Adrenal gland (tissue), 19 donors: ENCODE measurements around the gene CCDC198. TPM values are rescaled to one million over a fixed set of nuclear protein-coding genes. Genes with fewer than 3 reads are reported as not detected.
A peak's percentile ranks its signal among the peaks of the same experiment; 100 is the strongest.

Experiments
- DNase-seq, 7 donors: peaks; one replicate each; pipeline ENCODE4 v3.0.0-alpha.2; 2019 to 2020
- H3K27ac ChIP-seq, 5 donors: fragments of 200-600 bp; sonication (generic) in 4 of 5; 1 replicate in 3 of 5; 2 replicates in 2 of 5; pipeline versions ENCODE4 v1.5.1 to v1.8.0; 2016 to 2020; ENCODE audit warnings: mild to moderate bottlenecking in 1 of 5
- H3K27me3 ChIP-seq: fragments of 200-600 bp; 2 replicates; pipeline ENCODE4 v1.8.0; 2021
- H3K36me3 ChIP-seq, 2 donors: fragments of 200-600 bp; replicated peaks in 1 of 2; 1 replicate in 1 of 2; 2 replicates in 1 of 2; pipeline versions ENCODE4 v1.5.1 to v1.8.0; 2018 to 2022
- H3K4me1 ChIP-seq, 2 donors: fragments of 200-600 bp; replicated peaks in 1 of 2; 1 replicate in 1 of 2; 2 replicates in 1 of 2; pipeline versions ENCODE4 v1.5.1 to v1.8.0; 2018 to 2021
- H3K4me3 ChIP-seq, 4 donors: fragments of 200-600 bp; sonication (generic) in 3 of 4; one replicate each; pipeline ENCODE4 v1.5.1; 2016 to 2018
- H3K9me3 ChIP-seq, 3 donors: fragments of 200-600 bp; sonication (generic) in 1 of 3; replicated peaks in 1 of 3; 1 replicate in 2 of 3; 2 replicates in 1 of 3; pipeline versions ENCODE4 v1.5.1 to v1.8.0; 2016 to 2021
- POLR2A ChIP-seq, 2 donors: fragments of 450-650 bp; IDR thresholded peaks; one replicate each; pipeline ENCODE4 v1.6.1; 2017; ENCODE audit warnings: antibody characterized with exemption in 2 of 2, mild to moderate bottlenecking in 2 of 2, moderate library complexity in 1 of 2
- WGBS, 4 donors: extraction: QIAGEN DNeasy Blood & Tissue Kit in 2 of 4; methylation state at CpG; one replicate each; pipeline versions ENCODE4 v1.1.5 to v1.1.7; 2013 to 2017; 5-methylcytosine and 5-hydroxymethylcytosine counted together
- intact Hi-C, 2 donors: fragments of 100-400 bp; cut with DNase I; formaldehyde crosslinking; loops; one replicate each; pipeline versions ENCODE4 v1.14.1 to v1.15.0; 2022 to 2023
- long read RNA-seq, 10 donors: library from polyadenylated mRNA in 3 of 10; unstranded in 2 of 10; stranded (forward) in 1 of 10; transcript quantifications; one replicate each; pipeline ENCODE4 v2.0.0 and lab custom pipeline, GENCODE V29; 2021 to 2026
- polyA plus RNA-seq, 3 donors: library from polyadenylated mRNA; stranded (reverse); fragments of 200-250 nt in 2 of 3; fragments of 350-450 nt in 1 of 3; fragmentation: Illumina TruSeq in 1 of 3; extraction: RNeasy Lipid Tissue Mini Kit (QIAGEN cat#74804) in 1 of 3; gene quantifications; one replicate each; pipeline ENCODE4 v1.2.3, GENCODE V29; 2013 to 2014
- total RNA-seq, 9 donors: library from RNA; depleted of rRNA in 4 of 9; stranded (reverse); fragments of >200 nt in 4 of 9; fragments of 120-200 nt in 1 of 9; fragmentation: NEBNext Ultra II Directional in 1 of 9; extraction: Animal tissue kit (Norgen Biotek cat#: 25700) in 1 of 9; gene quantifications; one replicate each; pipeline versions ENCODE4 v1.1.0 to v1.2.4, GENCODE V29; 2013 to 2023
- TF ChIP-seq, protein P1 (sequence below), 6 experiments: fragments of 450-650 bp in 4 of 6; fragments of 200-600 bp in 2 of 6; sonication (generic) in 1 of 6; IDR thresholded peaks; 1 replicate in 5 of 6; 2 replicates in 1 of 6; pipeline versions ENCODE4 v1.5.1 to v1.8.0; 2016 to 2021; ENCODE audit warnings: antibody characterized with exemption in 6 of 6, mild to moderate bottlenecking in 2 of 6, moderate library complexity in 1 of 6
- donor health status: healthy with polysubstance abuse.
- donor health status: Bipolar disorder and iron deficiency.
- donor health status: DM: yes; HTN: yes; CAD: no.
- donor health status: DM: no; HTN: no; CAD: no.
- donor health status: DM: no; HTN: no; CAD: no.
- donor health status: DM: yes; HTN: yes; CAD: no.

The CCDC198 gene
- not detected for total RNA-seq
- not detected for polyA plus RNA-seq
- long read RNA-seq, donor 1, result 0 reads
- long read RNA-seq, donor 2, result 0 reads
- long read RNA-seq, donor 3, result 0 reads
- long read RNA-seq, donor 4, result 0 reads
- long read RNA-seq, donor 5, result 0 reads
- long read RNA-seq, donor 6, result 0 reads
- long read RNA-seq, donor 7, result 0 reads
- long read RNA-seq, donor 8, result 0 reads
- long read RNA-seq, donor 9, result 0 reads
- long read RNA-seq, donor 10, result 0 reads

DNA sequence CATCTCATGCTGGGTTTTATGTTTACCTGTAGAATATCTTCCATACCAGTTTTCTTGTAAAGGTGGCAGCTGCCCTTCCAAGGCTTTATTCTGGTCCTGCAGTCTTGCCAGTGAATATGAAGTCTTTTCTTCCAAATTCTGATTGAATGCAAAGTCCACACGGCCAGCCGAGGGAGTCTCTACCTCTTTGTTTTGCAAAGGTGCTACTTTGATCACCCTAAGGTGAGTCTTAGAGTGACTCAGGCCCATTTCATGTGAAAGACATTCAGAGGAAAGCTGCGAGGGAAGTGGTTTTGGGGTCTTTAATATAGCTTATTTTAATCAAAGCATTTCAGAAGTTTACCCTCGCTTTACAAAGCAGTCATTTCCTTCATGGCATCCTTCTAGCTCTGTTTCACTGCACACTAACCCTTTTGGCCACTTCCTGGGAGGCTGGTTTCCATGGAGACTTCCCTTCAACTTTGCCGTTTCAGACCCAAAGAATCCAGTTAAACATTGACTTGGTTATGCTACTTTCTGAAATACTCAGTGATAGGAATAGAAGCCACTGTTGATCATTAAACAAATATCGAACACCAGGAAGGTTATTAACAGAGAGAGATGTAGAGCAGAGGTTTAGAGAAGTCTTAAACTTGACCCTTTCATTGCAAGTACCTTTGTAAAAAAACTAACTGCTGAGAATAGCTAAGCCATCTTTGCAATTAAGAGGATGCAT is at the start of gene CCDC198:
Gene CCDC198 (minus strand): TSS at position 391 of the 715 bp plus-strand sequence. CDS start 142 bp downstream, at position 249.
- no peak for DNase-seq
- Histone ChIP-seq H3K27ac (no peak within 1 kb of the TSS), H3K4me1 (peaks cover 5 to 10% of the 10 kb centered on the region in 2 donors), H3K27me3 (no peaks in the 10 kb centered on the region), H3K36me3 (no peaks in the 10 kb centered on the region), H3K9me3 (no peaks in the 10 kb centered on the region), H3K4me3 (no peak within 1 kb of the TSS)
- TF ChIP-seq, protein P1, sequence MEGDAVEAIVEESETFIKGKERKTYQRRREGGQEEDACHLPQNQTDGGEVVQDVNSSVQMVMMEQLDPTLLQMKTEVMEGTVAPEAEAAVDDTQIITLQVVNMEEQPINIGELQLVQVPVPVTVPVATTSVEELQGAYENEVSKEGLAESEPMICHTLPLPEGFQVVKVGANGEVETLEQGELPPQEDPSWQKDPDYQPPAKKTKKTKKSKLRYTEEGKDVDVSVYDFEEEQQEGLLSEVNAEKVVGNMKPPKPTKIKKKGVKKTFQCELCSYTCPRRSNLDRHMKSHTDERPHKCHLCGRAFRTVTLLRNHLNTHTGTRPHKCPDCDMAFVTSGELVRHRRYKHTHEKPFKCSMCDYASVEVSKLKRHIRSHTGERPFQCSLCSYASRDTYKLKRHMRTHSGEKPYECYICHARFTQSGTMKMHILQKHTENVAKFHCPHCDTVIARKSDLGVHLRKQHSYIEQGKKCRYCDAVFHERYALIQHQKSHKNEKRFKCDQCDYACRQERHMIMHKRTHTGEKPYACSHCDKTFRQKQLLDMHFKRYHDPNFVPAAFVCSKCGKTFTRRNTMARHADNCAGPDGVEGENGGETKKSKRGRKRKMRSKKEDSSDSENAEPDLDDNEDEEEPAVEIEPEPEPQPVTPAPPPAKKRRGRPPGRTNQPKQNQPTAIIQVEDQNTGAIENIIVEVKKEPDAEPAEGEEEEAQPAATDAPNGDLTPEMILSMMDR (IDR thresholded peaks at IDR 0.05), result no peak
- no peak for TF ChIP-seq POLR2A (IDR thresholded peaks at IDR 0.05)
- intact Hi-C loops, result no loop called here
- WGBS, 4 donors, result 65 to 70% (median 67%) methylated on average over 6 of the region's 6 CpGs

GRCh38 chr14:57533214-57533613 is 39.6 kb upstream of the CCDC198 start:
- Histone ChIP-seq H3K27ac (no peak overlapping the region), H3K4me1 (no peaks in the 10 kb centered on the region), H3K9me3 (no peaks in the 10 kb centered on the region), H3K27me3 (no peaks in the 10 kb centered on the region), H3K36me3 (no peaks in the 10 kb centered on the region), H3K4me3 (no peak overlapping the region)
- no peak for TF ChIP-seq POLR2A (IDR thresholded peaks at IDR 0.05)
- TF ChIP-seq, protein P1 (IDR thresholded peaks at IDR 0.05), result peak; percentile 9 to 41 (median 31)
- 50 to 57% (median 53%) methylated on average over 1 of the region's 1 CpG for WGBS, 4 donors
- intact Hi-C loops, result no loop called here
- DNase-seq, result peak in 4 of 7 donors; percentile 10 to 28 (median 18)

DNA sequence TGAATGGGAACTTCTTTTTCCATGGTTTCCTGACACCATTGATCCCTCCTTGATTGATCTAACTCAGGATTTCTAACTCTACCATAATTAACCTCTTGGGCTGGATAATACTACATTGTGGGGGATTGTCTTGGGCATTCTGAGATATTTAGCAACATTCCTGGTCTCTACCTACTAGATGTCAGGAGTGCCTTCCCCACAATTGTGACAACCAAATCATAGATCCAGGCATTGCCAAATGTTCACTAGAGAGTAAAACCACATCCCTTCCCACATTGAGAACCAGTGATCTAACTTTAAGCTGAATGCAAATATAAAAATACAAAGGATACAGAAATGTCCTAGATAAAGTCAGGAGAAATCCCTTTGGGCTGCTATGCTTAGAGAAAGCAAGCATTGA is 36.9 kb upstream of the CCDC198 start:
- intact Hi-C loops, result no loop called here
- no peak for DNase-seq
- H3K36me3 ChIP-seq, result no peaks in the 10 kb centered on the region
- TF ChIP-seq, protein P1 (IDR thresholded peaks at IDR 0.05), result no peak
- no peak for TF ChIP-seq POLR2A (IDR thresholded peaks at IDR 0.05)
- no peaks in the 10 kb centered on the region for H3K4me1 ChIP-seq
- no peaks in the 10 kb centered on the region for H3K27me3 ChIP-seq
- no peak overlapping the region for H3K4me3 ChIP-seq
- H3K9me3 ChIP-seq, result no peaks in the 10 kb centered on the region
- no peak overlapping the region for H3K27ac ChIP-seq

DNA sequence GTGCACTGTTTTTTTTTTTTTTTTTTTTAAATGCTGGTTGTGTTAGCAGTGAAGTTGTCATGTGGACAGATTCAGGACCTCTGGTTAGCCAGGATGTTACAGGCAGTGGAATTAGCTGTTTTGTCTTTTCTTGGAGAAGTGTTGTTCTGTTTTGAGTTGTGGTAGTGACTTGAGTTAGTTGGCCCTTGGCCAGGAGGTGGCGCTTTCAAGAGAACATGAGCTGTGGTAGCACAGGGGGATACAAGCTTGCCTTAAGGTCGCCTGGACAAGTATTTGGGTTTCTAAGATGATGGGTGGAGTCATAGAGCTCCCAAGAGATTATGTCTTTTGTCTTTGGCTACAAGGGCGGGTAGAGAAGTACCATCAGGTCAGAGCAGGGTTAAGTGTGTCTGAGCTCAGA is 33.3 kb upstream of the CCDC198 start:
- Histone ChIP-seq H3K4me1 (no peaks in the 10 kb centered on the region), H3K9me3 (no peaks in the 10 kb centered on the region), H3K4me3 (no peak overlapping the region), H3K36me3 (no peaks in the 10 kb centered on the region), H3K27me3 (no peaks in the 10 kb centered on the region), H3K27ac (no peak overlapping the region)
- 49 to 61% (median 51%) methylated on average over 3 of the region's 3 CpGs for WGBS, 4 donors
- intact Hi-C loops, result no loop called here
- no peak for TF ChIP-seq POLR2A (IDR thresholded peaks at IDR 0.05)
- TF ChIP-seq, protein P1 (IDR thresholded peaks at IDR 0.05), result no peak
- DNase-seq, result no peak
